Subcutaneous adipose tissue (tissue), 4 donors: ENCODE data around the gene KCNMB1. TPM values are rescaled to one million over a fixed set of nuclear protein-coding genes. Genes with fewer than 3 reads are reported as not detected.

Experiments used
- CTCF ChIP-seq: fragments of 450-650 bp; IDR thresholded peaks from one replicate; pipeline ENCODE4 v1.5.1; 2016; ENCODE audit warnings: low read depth, mild to moderate bottlenecking, control low read depth, antibody characterized with exemption, moderate library complexity
- total RNA-seq, 4 donors: library from RNA; depleted of rRNA; stranded (reverse); fragments of >200 nt; gene quantifications; one replicate each; pipeline ENCODE4 v1.1.0, GENCODE V29; 2016

The KCNMB1 gene
- total RNA-seq, 4 donors from 2014 or later = 0.19 to 1.0 (median 0.44) TPM; not detected in 1

DNA sequence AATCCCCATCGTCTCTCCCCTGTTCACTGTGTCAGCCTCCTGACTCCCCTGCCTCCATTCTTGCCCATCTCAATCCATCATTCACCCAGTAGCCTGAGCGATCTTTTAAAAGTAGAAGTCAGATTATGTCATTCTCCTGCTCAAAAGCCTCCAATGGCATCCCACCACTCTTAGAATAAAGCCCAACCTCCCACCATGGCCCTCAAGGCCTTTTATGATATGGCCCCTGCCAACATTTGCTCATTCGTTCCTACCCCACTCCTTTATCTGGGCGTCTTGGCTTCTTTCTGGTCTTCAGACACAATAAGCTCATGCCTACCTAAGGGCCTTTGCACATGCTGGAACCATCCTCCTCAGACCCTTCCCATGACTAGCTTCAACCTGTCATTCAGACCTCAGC lies 35.5 kb upstream of the KCNMB1 start:
- no peak for TF ChIP-seq CTCF

GRCh38 chr5:170423692-170424091 lies 34.5 kb upstream of the KCNMB1 start:
- no peak for TF ChIP-seq CTCF

GRCh38 chr5:170421826-170422225 lies 32.7 kb upstream of the KCNMB1 start:
- TF ChIP-seq CTCF = no peak

- TF ChIP-seq CTCF = no peak
Observed at GRCh38 chr5:170420806-170421412, 31.7 kb upstream of the KCNMB1 start.

- no peak for TF ChIP-seq CTCF
Observed at GRCh38 chr5:170419643-170420042, 30.5 kb upstream of the KCNMB1 start.

GRCh38 chr5:170418736-170419135 lies 29.6 kb upstream of the KCNMB1 start:
- TF ChIP-seq CTCF = no peak

GRCh38 chr5:170416526-170416925 lies 27.4 kb upstream of the KCNMB1 start:
- TF ChIP-seq CTCF = no peak
